ENCODE data around the gene RHOBTB1.

Gene RHOBTB1

DNA sequence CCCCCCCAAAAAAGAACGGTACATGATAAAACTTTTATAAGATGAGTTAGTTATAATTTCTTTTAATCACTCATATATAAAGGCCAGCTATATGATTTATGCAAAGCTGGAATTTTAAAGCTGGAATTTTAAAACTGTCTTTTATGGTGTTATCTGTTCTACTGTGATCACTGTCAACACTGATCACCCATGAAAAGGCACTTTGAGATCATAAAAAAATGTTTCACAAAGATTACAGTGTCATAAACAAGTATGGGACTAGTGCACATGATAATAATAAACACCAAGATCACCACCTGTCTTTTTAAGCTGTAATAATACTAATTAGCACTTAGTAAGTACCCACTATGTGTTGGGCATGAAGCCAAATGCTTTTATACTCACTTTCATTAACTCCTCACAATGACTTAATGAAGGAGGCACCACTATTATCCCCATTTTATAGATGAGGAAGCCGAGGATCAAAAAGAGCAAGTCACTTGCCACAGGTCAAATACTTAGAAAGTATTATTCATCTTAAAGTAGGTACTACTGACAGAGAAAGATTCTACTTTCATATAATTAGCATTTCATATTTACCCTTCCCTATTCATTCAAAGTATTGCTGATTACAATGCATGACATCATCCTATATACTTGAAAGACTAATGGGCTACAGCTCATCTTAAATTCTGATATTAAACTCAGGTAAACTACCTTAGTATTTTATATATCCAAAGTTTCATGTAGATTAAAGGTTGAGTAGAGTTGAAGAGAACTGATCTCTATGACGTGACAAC lies 8.3 kb upstream of the RHOBTB1 start (continued):
- TF ChIP-seq KLF7 (tag by site-specific recombination; IDR thresholded peaks at IDR 0.05; ENCODE audit: borderline replicate concordance) (no peak), ZNF629 (tag by site-specific recombination; IDR thresholded peaks at IDR 0.05) (peak; percentile 39; the same call in 1 of the 2 replicates), KLF17 (tag by site-specific recombination; IDR thresholded peaks at IDR 0.05) (no peak), ZNF623 (tag by site-specific recombination; IDR thresholded peaks at IDR 0.05) (no peak), ZNF548 (tag by site-specific recombination; IDR thresholded peaks at IDR 0.05) (no peak), ZFP41 (tag by site-specific recombination; IDR thresholded peaks at IDR 0.05; ENCODE audit: borderline replicate concordance) (no peak), ZNF600 (tag by site-specific recombination; IDR thresholded peaks at IDR 0.05) (no peak), ZSCAN23 (tag by site-specific recombination; IDR thresholded peaks at IDR 0.05) (no peak), SP2 (tag by site-specific recombination; IDR thresholded peaks at IDR 0.05) (no peak), ZNF354C (tag by site-specific recombination; IDR thresholded peaks at IDR 0.05; ENCODE audit: borderline replicate concordance, low read depth) (no peak), ZNF184 (tag by site-specific recombination; IDR thresholded peaks at IDR 0.05) (no peak), PRDM4 (tag by site-specific recombination; IDR thresholded peaks at IDR 0.05) (peak; percentile 33; the same call in 1 of the 2 replicates), ZNF335 (tag by site-specific recombination; conservative IDR thresholded peaks at IDR 0.05) (no peak), SP3 (tag by site-specific recombination; IDR thresholded peaks at IDR 0.05) (0 out of 2 replicates have a peak, but pooled peaks have one; percentile 11), ZNF155 (tag by site-specific recombination; IDR thresholded peaks at IDR 0.05) (no peak), HOXD13 (CRISPR knock-in tag; IDR thresholded peaks at IDR 0.05; ENCODE audit: borderline replicate concordance) (no peak), ZNF169 (tag by site-specific recombination; IDR thresholded peaks at IDR 0.05) (no peak), ZNF24 (tag by site-specific recombination; IDR thresholded peaks at IDR 0.05) (peak; percentile 93), EGR2 (tag by site-specific recombination; IDR thresholded peaks at IDR 0.05; ENCODE audit: low read depth) (no peak), RBAK (tag by site-specific recombination; IDR thresholded peaks at IDR 0.05) (no peak), ZNF664 (tag by site-specific recombination; IDR thresholded peaks at IDR 0.05) (no peak)
- TF ChIP-seq, protein P1, sequence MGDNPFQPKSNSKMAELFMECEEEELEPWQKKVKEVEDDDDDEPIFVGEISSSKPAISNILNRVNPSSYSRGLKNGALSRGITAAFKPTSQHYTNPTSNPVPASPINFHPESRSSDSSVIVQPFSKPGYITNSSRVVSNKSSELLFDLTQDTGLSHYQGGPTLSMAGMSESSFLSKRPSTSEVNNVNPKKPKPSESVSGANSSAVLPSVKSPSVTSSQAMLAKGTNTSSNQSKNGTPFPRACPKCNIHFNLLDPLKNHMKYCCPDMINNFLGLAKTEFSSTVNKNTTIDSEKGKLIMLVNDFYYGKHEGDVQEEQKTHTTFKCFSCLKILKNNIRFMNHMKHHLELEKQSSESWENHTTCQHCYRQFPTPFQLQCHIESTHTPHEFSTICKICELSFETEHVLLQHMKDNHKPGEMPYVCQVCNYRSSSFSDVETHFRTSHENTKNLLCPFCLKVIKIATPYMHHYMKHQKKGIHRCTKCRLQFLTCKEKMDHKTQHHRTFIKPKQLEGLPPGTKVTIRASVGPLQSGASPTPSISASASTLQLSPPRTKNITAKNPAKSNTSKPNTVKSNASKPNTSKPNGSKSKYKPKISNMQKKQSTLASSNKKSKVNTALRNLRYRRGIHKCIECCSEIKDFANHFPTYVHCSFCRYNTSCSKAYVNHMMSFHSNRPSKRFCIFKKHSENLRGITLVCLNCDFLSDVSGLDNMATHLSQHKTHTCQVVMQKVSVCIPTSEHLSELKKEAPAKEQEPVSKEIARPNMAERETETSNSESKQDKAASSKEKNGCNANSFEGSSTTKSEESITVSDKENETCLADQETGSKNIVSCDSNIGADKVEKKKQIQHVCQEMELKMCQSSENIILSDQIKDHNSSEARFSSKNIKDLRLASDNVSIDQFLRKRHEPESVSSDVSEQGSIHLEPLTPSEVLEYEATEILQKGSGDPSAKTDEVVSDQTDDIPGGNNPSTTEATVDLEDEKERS (tag by site-specific recombination; IDR thresholded peaks at IDR 0.05) = no peak
- TF ChIP-seq, protein P2, sequence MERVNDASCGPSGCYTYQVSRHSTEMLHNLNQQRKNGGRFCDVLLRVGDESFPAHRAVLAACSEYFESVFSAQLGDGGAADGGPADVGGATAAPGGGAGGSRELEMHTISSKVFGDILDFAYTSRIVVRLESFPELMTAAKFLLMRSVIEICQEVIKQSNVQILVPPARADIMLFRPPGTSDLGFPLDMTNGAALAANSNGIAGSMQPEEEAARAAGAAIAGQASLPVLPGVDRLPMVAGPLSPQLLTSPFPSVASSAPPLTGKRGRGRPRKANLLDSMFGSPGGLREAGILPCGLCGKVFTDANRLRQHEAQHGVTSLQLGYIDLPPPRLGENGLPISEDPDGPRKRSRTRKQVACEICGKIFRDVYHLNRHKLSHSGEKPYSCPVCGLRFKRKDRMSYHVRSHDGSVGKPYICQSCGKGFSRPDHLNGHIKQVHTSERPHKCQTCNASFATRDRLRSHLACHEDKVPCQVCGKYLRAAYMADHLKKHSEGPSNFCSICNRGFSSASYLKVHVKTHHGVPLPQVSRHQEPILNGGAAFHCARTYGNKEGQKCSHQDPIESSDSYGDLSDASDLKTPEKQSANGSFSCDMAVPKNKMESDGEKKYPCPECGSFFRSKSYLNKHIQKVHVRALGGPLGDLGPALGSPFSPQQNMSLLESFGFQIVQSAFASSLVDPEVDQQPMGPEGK (tag by site-specific recombination; IDR thresholded peaks at IDR 0.05) = no peak
- TF ChIP-seq, protein P3, sequence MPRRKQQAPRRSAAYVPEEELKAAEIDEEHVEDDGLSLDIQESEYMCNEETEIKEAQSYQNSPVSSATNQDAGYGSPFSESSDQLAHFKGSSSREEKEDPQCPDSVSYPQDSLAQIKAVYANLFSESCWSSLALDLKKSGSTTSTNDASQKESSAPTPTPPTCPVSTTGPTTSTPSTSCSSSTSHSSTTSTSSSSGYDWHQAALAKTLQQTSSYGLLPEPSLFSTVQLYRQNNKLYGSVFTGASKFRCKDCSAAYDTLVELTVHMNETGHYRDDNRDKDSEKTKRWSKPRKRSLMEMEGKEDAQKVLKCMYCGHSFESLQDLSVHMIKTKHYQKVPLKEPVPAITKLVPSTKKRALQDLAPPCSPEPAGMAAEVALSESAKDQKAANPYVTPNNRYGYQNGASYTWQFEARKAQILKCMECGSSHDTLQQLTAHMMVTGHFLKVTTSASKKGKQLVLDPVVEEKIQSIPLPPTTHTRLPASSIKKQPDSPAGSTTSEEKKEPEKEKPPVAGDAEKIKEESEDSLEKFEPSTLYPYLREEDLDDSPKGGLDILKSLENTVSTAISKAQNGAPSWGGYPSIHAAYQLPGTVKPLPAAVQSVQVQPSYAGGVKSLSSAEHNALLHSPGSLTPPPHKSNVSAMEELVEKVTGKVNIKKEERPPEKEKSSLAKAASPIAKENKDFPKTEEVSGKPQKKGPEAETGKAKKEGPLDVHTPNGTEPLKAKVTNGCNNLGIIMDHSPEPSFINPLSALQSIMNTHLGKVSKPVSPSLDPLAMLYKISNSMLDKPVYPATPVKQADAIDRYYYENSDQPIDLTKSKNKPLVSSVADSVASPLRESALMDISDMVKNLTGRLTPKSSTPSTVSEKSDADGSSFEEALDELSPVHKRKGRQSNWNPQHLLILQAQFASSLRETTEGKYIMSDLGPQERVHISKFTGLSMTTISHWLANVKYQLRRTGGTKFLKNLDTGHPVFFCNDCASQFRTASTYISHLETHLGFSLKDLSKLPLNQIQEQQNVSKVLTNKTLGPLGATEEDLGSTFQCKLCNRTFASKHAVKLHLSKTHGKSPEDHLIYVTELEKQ (tag by site-specific recombination; IDR thresholded peaks at IDR 0.05; ENCODE audit: borderline replicate concordance) = no peak
- TF ChIP-seq, protein P4, sequence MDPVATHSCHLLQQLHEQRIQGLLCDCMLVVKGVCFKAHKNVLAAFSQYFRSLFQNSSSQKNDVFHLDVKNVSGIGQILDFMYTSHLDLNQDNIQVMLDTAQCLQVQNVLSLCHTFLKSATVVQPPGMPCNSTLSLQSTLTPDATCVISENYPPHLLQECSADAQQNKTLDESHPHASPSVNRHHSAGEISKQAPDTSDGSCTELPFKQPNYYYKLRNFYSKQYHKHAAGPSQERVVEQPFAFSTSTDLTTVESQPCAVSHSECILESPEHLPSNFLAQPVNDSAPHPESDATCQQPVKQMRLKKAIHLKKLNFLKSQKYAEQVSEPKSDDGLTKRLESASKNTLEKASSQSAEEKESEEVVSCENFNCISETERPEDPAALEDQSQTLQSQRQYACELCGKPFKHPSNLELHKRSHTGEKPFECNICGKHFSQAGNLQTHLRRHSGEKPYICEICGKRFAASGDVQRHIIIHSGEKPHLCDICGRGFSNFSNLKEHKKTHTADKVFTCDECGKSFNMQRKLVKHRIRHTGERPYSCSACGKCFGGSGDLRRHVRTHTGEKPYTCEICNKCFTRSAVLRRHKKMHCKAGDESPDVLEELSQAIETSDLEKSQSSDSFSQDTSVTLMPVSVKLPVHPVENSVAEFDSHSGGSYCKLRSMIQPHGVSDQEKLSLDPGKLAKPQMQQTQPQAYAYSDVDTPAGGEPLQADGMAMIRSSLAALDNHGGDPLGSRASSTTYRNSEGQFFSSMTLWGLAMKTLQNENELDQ (tag by site-specific recombination; IDR thresholded peaks at IDR 0.05; ENCODE audit: low read depth) = no peak

Data from HEK293 (cell line).